ENCODE measurements around the gene ARVCF.

DNA sequence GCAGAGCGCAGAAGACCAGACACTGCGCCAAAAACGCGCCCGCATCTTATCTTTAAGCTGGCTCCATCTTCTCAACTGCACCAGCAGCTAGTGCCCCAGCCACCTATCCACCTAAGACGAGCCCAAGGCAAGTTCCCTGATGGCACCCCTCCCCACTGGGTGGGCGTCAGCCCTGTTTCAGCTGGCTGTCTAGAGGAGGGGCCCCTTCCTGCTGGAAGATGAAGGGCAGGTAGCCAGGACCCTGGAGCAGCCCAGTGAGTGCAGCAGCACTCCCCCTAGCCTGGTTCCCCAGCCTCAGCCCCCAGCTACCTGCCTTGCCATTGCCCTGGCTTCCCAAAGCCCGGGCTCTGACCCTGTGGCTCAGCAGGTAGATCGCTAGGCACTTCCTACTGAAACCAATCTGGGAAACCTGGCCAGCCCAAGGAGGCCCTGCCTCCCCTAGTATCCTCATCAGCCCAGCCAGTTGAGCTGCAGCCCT is 28.3 kb downstream of the ARVCF start:
- TF ChIP-seq EZH2 (IDR thresholded peaks at IDR 0.05; ENCODE audit: insufficient read depth, poor library complexity, severe bottlenecking) (no peak), EZH2phosphoT487 (IDR thresholded peaks at IDR 0.05; ENCODE audit: insufficient read depth, low read depth) (no peak)
